Gastroesophageal sphincter (tissue), 4 donors: ENCODE results near the gene MEOX1. TPM values are rescaled to one million over a fixed set of nuclear protein-coding genes. Genes with fewer than 3 reads are reported as not detected.

Experiments used
- ATAC-seq: fragments of 150-250 bp; one replicate; pipeline ENCODE4 v1.9.1; 2016; ENCODE audit warnings: mild to moderate bottlenecking, moderate library complexity
- H3K27ac ChIP-seq, 4 donors: fragments of 200-600 bp; sonication (generic) in 3 of 4; 1 replicate in 3 of 4; 2 replicates in 1 of 4; pipeline ENCODE4 v1.5.1; 2016 to 2019
- H3K27me3 ChIP-seq: fragments of 200-600 bp; sonication (generic); one replicate; pipeline ENCODE4 v1.5.1; 2019
- H3K36me3 ChIP-seq, 2 donors: fragments of 200-600 bp; sonication (generic); one replicate each; pipeline ENCODE4 v1.5.1; 2019; ENCODE audit warnings: control low read depth in 1 of 2
- H3K4me1 ChIP-seq, 3 donors: fragments of 200-600 bp; sonication (generic); 1 replicate in 2 of 3; 2 replicates in 1 of 3; pipeline ENCODE4 v1.5.1; 2016 to 2019; ENCODE audit warnings: control low read depth in 2 of 3
- H3K4me3 ChIP-seq, 2 donors: fragments of 200-600 bp; sonication (generic); one replicate each; pipeline ENCODE4 v1.5.1; 2019; ENCODE audit warnings: mild to moderate bottlenecking in 1 of 2, moderate library complexity in 1 of 2
- H3K9me3 ChIP-seq, 3 donors: fragments of 200-600 bp; sonication (generic); one replicate each; pipeline ENCODE4 v1.5.1; 2017 to 2019; ENCODE audit warnings: control low read depth in 2 of 3
- EP300 ChIP-seq: sonication (generic); formaldehyde crosslinking; IDR thresholded peaks from one replicate; pipeline ENCODE4 v1.6.1; 2017; ENCODE audit warnings: antibody characterized with exemption, mild to moderate bottlenecking
- POLR2A ChIP-seq, 2 donors: fragments of 450-650 bp; IDR thresholded peaks; one replicate each; pipeline ENCODE4 v1.6.1; 2017; ENCODE audit warnings: antibody characterized with exemption in 2 of 2, mild to moderate bottlenecking in 2 of 2, moderate library complexity in 1 of 2
- POLR2AphosphoS5 ChIP-seq: sonication (generic); formaldehyde crosslinking; IDR thresholded peaks from one replicate; pipeline ENCODE4 v1.6.1; 2017; ENCODE audit warnings: antibody characterized with exemption
- WGBS, 2 donors: methylation state at CpG; one replicate each; pipeline ENCODE4 v1.1.5; 2018; ENCODE audit warnings: low coverage in 1 of 2; 5-methylcytosine and 5-hydroxymethylcytosine counted together
- total RNA-seq, 4 donors: library from RNA; depleted of rRNA; stranded (reverse); fragments of >200 nt; gene quantifications; one replicate each; pipeline ENCODE4 v1.1.0, GENCODE V29; 2016
- TF ChIP-seq, protein P1 (sequence below), 4 experiments: fragments of 200-600 bp in 2 of 4; fragments of 450-650 bp in 2 of 4; sonication (generic) in 1 of 4; IDR thresholded peaks; one replicate each; pipeline ENCODE4 v1.5.1; 2017 to 2019; ENCODE audit warnings: antibody characterized with exemption in 4 of 4, mild to moderate bottlenecking in 2 of 4, moderate library complexity in 2 of 4

The MEOX1 gene
- total RNA-seq, 4 donors from 2014 or later = 5.3 to 11.8 (median 7.6) TPM

GRCh38 chr17:43671755-43672519, 10.2 kb upstream of the MEOX1 start:
- Histone ChIP-seq H3K9me3 (no peaks in the 10 kb centered on the region), H3K36me3 (no peaks in the 10 kb centered on the region), H3K4me3 (no peak overlapping the region), H3K27ac (no peak overlapping the region), H3K4me1 (peaks cover 0 to 21% (median 0%) of the 10 kb centered on the region in 3 donors), H3K27me3 (no peaks in the 10 kb centered on the region)
- no peak for ATAC-seq
- 80 to 87% methylated on average over 1 to 3 of the region's 3 CpGs for WGBS, 2 donors
- TF ChIP-seq POLR2AphosphoS5 (no peak), POLR2A (IDR thresholded peaks at IDR 0.05) (no peak), EP300 (no peak)
- TF ChIP-seq, protein P1, sequence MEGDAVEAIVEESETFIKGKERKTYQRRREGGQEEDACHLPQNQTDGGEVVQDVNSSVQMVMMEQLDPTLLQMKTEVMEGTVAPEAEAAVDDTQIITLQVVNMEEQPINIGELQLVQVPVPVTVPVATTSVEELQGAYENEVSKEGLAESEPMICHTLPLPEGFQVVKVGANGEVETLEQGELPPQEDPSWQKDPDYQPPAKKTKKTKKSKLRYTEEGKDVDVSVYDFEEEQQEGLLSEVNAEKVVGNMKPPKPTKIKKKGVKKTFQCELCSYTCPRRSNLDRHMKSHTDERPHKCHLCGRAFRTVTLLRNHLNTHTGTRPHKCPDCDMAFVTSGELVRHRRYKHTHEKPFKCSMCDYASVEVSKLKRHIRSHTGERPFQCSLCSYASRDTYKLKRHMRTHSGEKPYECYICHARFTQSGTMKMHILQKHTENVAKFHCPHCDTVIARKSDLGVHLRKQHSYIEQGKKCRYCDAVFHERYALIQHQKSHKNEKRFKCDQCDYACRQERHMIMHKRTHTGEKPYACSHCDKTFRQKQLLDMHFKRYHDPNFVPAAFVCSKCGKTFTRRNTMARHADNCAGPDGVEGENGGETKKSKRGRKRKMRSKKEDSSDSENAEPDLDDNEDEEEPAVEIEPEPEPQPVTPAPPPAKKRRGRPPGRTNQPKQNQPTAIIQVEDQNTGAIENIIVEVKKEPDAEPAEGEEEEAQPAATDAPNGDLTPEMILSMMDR (IDR thresholded peaks at IDR 0.05) = no peak

GRCh38 chr17:43671031-43671692, 9.4 kb upstream of the MEOX1 start:
- ATAC-seq = no peak
- H3K27ac ChIP-seq = no peak overlapping the region
- no peak overlapping the region for H3K4me3 ChIP-seq
- no peaks in the 10 kb centered on the region for H3K9me3 ChIP-seq
- H3K27me3 ChIP-seq = no peaks in the 10 kb centered on the region
- no peak for TF ChIP-seq POLR2AphosphoS5
- TF ChIP-seq, protein P1 (IDR thresholded peaks at IDR 0.05) = no peak
- TF ChIP-seq EP300 = no peak
- TF ChIP-seq POLR2A (IDR thresholded peaks at IDR 0.05) = no peak
- WGBS, 2 donors = 45 to 63% methylated on average over 4 to 6 of the region's 6 CpGs
- H3K36me3 ChIP-seq = no peaks in the 10 kb centered on the region
- H3K4me1 ChIP-seq = peaks cover 0 to 21% (median 0%) of the 10 kb centered on the region in 3 donors

DNA sequence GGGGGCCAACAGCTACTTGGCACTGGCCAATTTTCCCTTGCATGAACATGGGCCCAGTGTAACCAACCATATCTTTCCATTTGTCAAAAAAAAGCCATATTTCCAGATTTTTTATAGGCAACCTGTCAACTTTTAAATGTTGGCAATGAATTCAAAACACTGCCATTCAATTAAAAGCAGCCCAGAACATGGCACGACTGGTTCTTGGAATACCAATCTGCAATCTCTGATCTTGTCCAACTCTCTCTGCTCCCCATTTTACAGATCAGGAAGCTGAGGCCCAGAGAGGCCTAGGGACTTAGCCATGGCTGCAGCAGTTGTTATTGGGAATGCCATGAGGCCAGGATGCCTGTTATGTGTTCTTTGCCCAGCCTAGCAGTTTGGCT, 8.9 kb upstream of the MEOX1 start:
- no peaks in the 10 kb centered on the region for H3K36me3 ChIP-seq
- no peak overlapping the region for H3K27ac ChIP-seq
- 100% methylated on average over 1 of the region's 1 CpG; no CpG with 5 or more reads in 1 of the 2 donors for WGBS, 2 donors
- ATAC-seq = no peak
- no peaks in the 10 kb centered on the region for H3K27me3 ChIP-seq
- H3K4me1 ChIP-seq = peaks cover 0 to 21% (median 0%) of the 10 kb centered on the region in 3 donors
- TF ChIP-seq, protein P1 (IDR thresholded peaks at IDR 0.05) = no peak
- TF ChIP-seq POLR2AphosphoS5 = no peak
- no peak for TF ChIP-seq POLR2A (IDR thresholded peaks at IDR 0.05)
- TF ChIP-seq EP300 = no peak
- H3K4me3 ChIP-seq = no peak overlapping the region
- no peaks in the 10 kb centered on the region for H3K9me3 ChIP-seq

DNA sequence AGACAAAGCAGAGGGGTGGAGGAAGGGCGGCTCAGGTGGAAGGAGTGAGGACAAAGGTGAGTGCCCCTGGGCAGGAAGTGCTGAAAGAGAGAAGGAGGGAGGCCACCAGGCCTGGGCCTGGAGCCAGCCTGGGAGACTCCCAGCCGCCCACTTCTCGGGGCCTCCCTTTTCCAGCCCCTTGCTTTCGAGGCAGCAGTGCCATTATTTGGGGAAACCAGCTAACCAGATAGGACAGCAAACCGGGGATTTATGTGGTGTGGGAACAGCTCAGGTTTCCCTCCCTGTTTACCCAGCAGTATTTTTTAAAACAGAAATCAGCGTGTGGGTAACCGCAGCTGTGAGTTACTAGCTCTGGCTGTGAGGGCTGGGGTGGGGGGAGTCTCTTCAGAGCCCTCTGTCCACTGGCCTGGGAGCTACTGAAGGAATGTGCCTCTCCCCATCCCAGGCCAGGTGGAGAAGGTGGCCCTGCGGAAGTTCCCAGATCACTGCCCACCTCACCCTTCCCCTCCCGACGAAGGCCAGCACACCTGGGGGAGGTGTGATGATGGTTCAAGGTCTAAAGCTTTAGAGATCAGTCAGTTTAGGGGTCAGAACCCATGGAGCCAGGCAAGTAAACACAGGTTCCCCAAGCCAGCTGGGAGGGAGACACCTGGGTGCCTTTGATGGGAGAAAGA, 8.4 kb upstream of the MEOX1 start:
- Histone ChIP-seq H3K4me3 (no peak overlapping the region), H3K4me1 (peaks cover 0 to 24% (median 3%) of the 10 kb centered on the region in 3 donors), H3K27ac (no peak overlapping the region), H3K36me3 (no peaks in the 10 kb centered on the region), H3K9me3 (no peaks in the 10 kb centered on the region), H3K27me3 (no peaks in the 10 kb centered on the region)
- WGBS, 2 donors = 50 to 76% methylated on average over 2 to 5 of the region's 10 CpGs
- ATAC-seq = no peak
- TF ChIP-seq EP300 = no peak
- no peak for TF ChIP-seq POLR2A (IDR thresholded peaks at IDR 0.05)
- TF ChIP-seq, protein P1 (IDR thresholded peaks at IDR 0.05) = no peak
- no peak for TF ChIP-seq POLR2AphosphoS5
